B cell (primary cell): ENCODE results near the gene SMIM22. TPM values are rescaled to one million over a fixed set of nuclear protein-coding genes. Genes with fewer than 3 reads are reported as not detected.
A peak's percentile ranks its signal among the peaks of the same experiment; 100 is the strongest.

Experiments used
- ATAC-seq: fragments of 200-7000 bp; cut with Tn5 transposase; one replicate; pipeline ENCODE4 v1.10.0; 2021; ENCODE audit warnings: low read depth, mild to moderate bottlenecking, moderate number of reproducible peaks, moderate library complexity
- CTCF ChIA-PET: fragments of 350-600 bp; sonication (Branson Sonifier 250); formaldehyde crosslinking; loops from one replicate; lab custom pipeline; 2021; ENCODE audit warnings: antibody characterized with exemption, inconsistent platforms; lab: Charles Lee
- POLR2A ChIA-PET: fragments of 350-600 bp; sonication (Branson Sonifier 250); formaldehyde crosslinking; loops from one replicate; lab custom pipeline; 2021; ENCODE audit warnings: antibody characterized with exemption; lab: Charles Lee
- DNase-seq: peaks from one replicate; pipeline ENCODE4 v3.0.0; 2013
- H2AFZ ChIP-seq: 2 replicates; pipeline ENCODE4 v1.6.1; 2012; ENCODE audit warnings: mild to moderate bottlenecking, low read depth, low read length; ENCODE audit not compliant: insufficient read depth, poor library complexity, severe bottlenecking
- H3K27ac ChIP-seq, 2 donors: 1 replicate in 1 of 2; 2 replicates in 1 of 2; pipeline ENCODE4 v1.5.1; 2012 to 2013; ENCODE audit warnings: low read length in 2 of 2, mild to moderate bottlenecking in 2 of 2, moderate library complexity in 1 of 2
- H3K27me3 ChIP-seq, 4 experiments: fragments of 200-600 bp in 1 of 4; sonication (generic) in 1 of 4; replicated peaks in 1 of 4; 1 replicate in 2 of 4; 2 replicates in 2 of 4; pipeline versions ENCODE4 v1.6.1 to v1.7.0; 2013 to 2016; ENCODE audit warnings: low read length in 3 of 4, mild to moderate bottlenecking in 2 of 4, mixed read lengths in 1 of 4, moderate library complexity in 1 of 4; ENCODE audit not compliant: insufficient read depth in 4 of 4, control insufficient read depth in 3 of 4; ENCODE audit errors: control extremely low read depth in 1 of 4
- H3K36me3 ChIP-seq, 2 experiments: replicated peaks in 1 of 2; 1 replicate in 1 of 2; 2 replicates in 1 of 2; pipeline versions ENCODE4 v1.6.1 to v1.7.1; 2013; ENCODE audit warnings: low read length in 1 of 2; ENCODE audit not compliant: insufficient read depth in 2 of 2, control insufficient read depth in 1 of 2; ENCODE audit errors: control extremely low read depth in 1 of 2, extremely low read depth in 1 of 2
- H3K4me1 ChIP-seq, 2 donors: fragments of 200-600 bp in 1 of 2; sonication (generic) in 1 of 2; 1 replicate in 1 of 2; 2 replicates in 1 of 2; pipeline versions ENCODE4 v1.5.1 to v1.6.1; 2013 to 2017; ENCODE audit warnings: low read length in 2 of 2; ENCODE audit not compliant: control insufficient read depth in 2 of 2, insufficient read depth in 2 of 2
- H3K4me2 ChIP-seq: replicated peaks from 2 replicates; pipeline ENCODE3; 2012; ENCODE audit warnings: mild to moderate bottlenecking, low read depth, low read length; ENCODE audit not compliant: poor library complexity, severe bottlenecking
- H3K4me3 ChIP-seq, 5 experiments: fragments of 200-600 bp in 1 of 5; sonication (generic) in 1 of 5; 1 replicate in 3 of 5; 2 replicates in 2 of 5; pipeline versions ENCODE4 v1.5.1 to v1.7.0; 2011 to 2016; ENCODE audit warnings: low read length in 4 of 5, mild to moderate bottlenecking in 4 of 5, low read depth in 2 of 5, control low read depth in 1 of 5, moderate library complexity in 1 of 5; ENCODE audit not compliant: insufficient read depth in 1 of 5; ENCODE audit errors: control extremely low read depth in 1 of 5, extremely low read depth in 1 of 5
- H3K79me2 ChIP-seq: fragments of 200-600 bp; sonication (generic); one replicate; pipeline ENCODE4 v1.6.0; 2016; ENCODE audit warnings: low read length; ENCODE audit not compliant: control insufficient read depth, insufficient read depth
- H3K9ac ChIP-seq: fragments of 200-600 bp; sonication (generic); 2 replicates; pipeline ENCODE4 v1.6.1; 2017; ENCODE audit warnings: mild to moderate bottlenecking, low read length, moderate library complexity
- H3K9me3 ChIP-seq, 3 donors: one replicate each; pipeline versions ENCODE4 v1.6.1 to v1.7.1; 2013; ENCODE audit warnings: low read length in 2 of 3; ENCODE audit not compliant: control insufficient read depth in 2 of 3, insufficient read depth in 1 of 3; ENCODE audit errors: control extremely low read depth in 1 of 3
- H4K20me1 ChIP-seq: 2 replicates; pipeline ENCODE4 v1.6.0; 2012; ENCODE audit warnings: mild to moderate bottlenecking, low read length; ENCODE audit not compliant: insufficient read depth, control insufficient read depth, poor library complexity, severe bottlenecking
- H3K27ac Mint-ChIP-seq: one replicate; pipeline ENCODE4 v1.8.0; 2021; ENCODE audit warnings: mixed read lengths
- H3K27me3 Mint-ChIP-seq: one replicate; pipeline ENCODE4 v1.8.0; 2021; ENCODE audit warnings: mixed read lengths
- H3K4me1 Mint-ChIP-seq: one replicate; pipeline ENCODE4 v1.8.0; 2021; ENCODE audit warnings: mixed read lengths
- H3K4me3 Mint-ChIP-seq: one replicate; pipeline ENCODE4 v1.8.0; 2021; ENCODE audit warnings: mixed read lengths
- H3K9me3 Mint-ChIP-seq: one replicate; pipeline ENCODE4 v1.8.0; 2022; ENCODE audit warnings: mixed read lengths; ENCODE audit not compliant: insufficient read depth
- EZH2 ChIP-seq: IDR thresholded peaks from 2 replicates; pipeline ENCODE4 v1.6.1; 2012; ENCODE audit warnings: borderline replicate concordance, low read depth, mild to moderate bottlenecking, moderate library complexity, low read length; ENCODE audit not compliant: insufficient read depth, poor library complexity, severe bottlenecking
- WGBS: methylation state at CpG from one replicate; pipeline ENCODE4 v1.1.5; 2013; ENCODE audit warnings: missing lambda C conversion rate; ENCODE audit not compliant: insufficient coverage; 5-methylcytosine and 5-hydroxymethylcytosine counted together
- intact Hi-C: fragments of 100-400 bp; cut with micrococcal nuclease; formaldehyde crosslinking; loops from one replicate; pipeline ENCODE4 v1.10.0; 2022
- polyA plus RNA-seq: library from polyadenylated mRNA; depleted of rRNA; stranded (reverse); fragments of >200 nt; gene quantifications from 2 replicates; pipeline ENCODE4 v1.2.3, GENCODE V29; 2012
- total RNA-seq, 2 donors: library from RNA; stranded (reverse); fragments of 120-200 nt in 1 of 2; gene quantifications; 1 replicate in 1 of 2; 2 replicates in 1 of 2; pipeline versions ENCODE4 v1.2.3 to v1.2.4, GENCODE V29; 2013 to 2022
- TF ChIP-seq, protein P1 (sequence below): fragments of 200-600 bp; IDR thresholded peaks from one replicate; pipeline ENCODE4 v1.8.0; 2022; ENCODE audit warnings: antibody characterized with exemption, mild to moderate bottlenecking

SMIM22 gene
- total and polyA plus RNA-seq, 2 donors (not counting 1 experiment from before 2014, with no cell fraction given): not detected

DNA sequence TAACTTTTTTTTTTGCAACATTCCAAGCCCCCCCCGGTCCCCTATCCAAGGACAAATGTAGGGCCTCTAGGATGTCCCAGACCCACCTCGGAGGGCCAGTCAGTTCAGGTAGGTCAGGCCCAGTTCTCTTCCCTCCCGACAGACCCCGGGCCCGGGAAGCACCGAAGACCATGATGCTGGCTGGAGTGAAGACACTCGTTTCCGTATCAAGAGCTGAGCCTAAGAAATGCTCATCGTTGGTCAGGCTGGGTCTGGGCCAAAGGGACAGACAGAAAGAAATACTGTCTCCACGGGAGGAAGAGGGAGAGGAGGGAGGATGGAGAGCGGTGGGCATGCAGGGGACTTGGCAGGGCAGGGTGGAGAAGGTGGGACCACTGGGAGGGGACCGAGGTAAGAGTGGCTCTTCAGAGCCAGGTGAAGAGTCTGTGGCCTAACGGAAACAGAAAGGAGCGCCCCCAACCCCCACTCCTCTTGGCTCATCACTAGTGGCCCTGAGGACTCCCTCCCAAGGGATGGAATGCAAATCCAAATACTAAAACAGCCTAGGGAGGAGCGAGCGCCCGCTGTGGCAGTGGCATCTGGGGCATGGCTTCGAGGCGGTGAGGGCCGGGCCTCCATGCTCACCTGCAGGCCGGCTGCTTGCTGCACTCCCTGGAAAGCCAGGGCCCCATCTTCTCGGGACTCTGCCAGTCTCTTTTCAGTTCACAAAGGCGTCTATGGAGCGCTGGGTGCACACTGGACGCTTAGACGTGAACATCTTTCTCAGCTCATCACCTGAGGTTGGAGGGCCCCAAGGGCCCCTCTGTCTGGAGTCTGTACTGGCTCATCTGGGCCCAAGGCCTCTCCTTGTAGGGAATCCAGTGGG, 9.0 kb downstream of the SMIM22 start:
- no peak for ATAC-seq
- H3K36me3 ChIP-seq: peaks cover 1 to 20% of the 10 kb centered on the region in 2 experiments
- H3K9me3 ChIP-seq: no peaks in the 10 kb centered on the region
- H3K27me3 ChIP-seq: no peaks in the 10 kb centered on the region
- no peak overlapping the region for H3K27ac ChIP-seq
- intact Hi-C loops: loop anchor here (2.0 to 5.0 kb wide), 2 partner anchors 229 to 268 kb away; partner anchors contain the start of genes ALG1 and NAGPA
- no peak overlapping the region for H3K9ac ChIP-seq
- H3K4me3 Mint-ChIP-seq: peak overlapping the region; percentile 52
- ChIA-PET CTCF (interaction anchor here (1.2 kb wide), 1 partner anchor 8 kb away, joined by 3 read pairs; no protein-coding TSS in a partner anchor), POLR2A (interaction anchor here (1.5 kb wide), 1 partner anchor 44 kb away, joined by 6 read pairs; no protein-coding TSS in a partner anchor)
- no peak overlapping the region for H2AFZ ChIP-seq
- peaks cover 26 to 27% of the 10 kb centered on the region in 2 donors for H3K4me1 ChIP-seq
- 93% methylated on average over 19 of the region's 26 CpGs for WGBS
- peaks cover 21% of the 10 kb centered on the region for H3K4me1 Mint-ChIP-seq
- no peaks in the 10 kb centered on the region for H3K79me2 ChIP-seq
- no peak for TF ChIP-seq EZH2
- TF ChIP-seq, protein P1, sequence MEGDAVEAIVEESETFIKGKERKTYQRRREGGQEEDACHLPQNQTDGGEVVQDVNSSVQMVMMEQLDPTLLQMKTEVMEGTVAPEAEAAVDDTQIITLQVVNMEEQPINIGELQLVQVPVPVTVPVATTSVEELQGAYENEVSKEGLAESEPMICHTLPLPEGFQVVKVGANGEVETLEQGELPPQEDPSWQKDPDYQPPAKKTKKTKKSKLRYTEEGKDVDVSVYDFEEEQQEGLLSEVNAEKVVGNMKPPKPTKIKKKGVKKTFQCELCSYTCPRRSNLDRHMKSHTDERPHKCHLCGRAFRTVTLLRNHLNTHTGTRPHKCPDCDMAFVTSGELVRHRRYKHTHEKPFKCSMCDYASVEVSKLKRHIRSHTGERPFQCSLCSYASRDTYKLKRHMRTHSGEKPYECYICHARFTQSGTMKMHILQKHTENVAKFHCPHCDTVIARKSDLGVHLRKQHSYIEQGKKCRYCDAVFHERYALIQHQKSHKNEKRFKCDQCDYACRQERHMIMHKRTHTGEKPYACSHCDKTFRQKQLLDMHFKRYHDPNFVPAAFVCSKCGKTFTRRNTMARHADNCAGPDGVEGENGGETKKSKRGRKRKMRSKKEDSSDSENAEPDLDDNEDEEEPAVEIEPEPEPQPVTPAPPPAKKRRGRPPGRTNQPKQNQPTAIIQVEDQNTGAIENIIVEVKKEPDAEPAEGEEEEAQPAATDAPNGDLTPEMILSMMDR: no peak
- no peak for DNase-seq
- no peaks in the 10 kb centered on the region for H3K9me3 Mint-ChIP-seq
- no peak overlapping the region for H3K4me3 ChIP-seq
- no peaks in the 10 kb centered on the region for H4K20me1 ChIP-seq
- H3K4me2 ChIP-seq: no peak overlapping the region
- H3K27me3 Mint-ChIP-seq: no peaks in the 10 kb centered on the region
- H3K27ac Mint-ChIP-seq: peak overlapping the region; percentile 18

DNA sequence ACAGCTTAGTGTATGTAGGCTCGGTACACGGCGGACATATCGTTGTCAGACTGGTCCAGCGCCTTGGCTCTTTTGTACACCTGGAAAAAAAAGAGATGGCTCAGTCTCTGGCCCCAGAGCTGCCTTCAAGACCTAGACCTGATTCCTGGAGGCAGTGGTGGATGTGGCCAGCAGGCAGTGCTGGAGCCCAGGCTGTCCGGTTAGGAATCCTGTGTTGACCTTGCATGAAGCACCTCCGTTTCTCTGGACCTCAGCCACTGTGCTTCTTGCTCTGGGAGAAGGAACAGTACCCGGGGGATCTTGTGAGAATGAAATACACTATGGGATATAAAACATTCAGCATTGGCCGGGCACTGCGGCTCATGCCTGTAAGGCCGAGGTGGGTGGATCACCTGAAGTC, 10.1 kb downstream of the SMIM22 start:
- Histone ChIP-seq H3K9ac (no peak overlapping the region), H3K9me3 (no peaks in the 10 kb centered on the region), H4K20me1 (no peaks in the 10 kb centered on the region), H3K4me2 (no peak overlapping the region), H3K4me1 (peaks cover 23% of the 10 kb centered on the region in 2 donors), H3K79me2 (no peaks in the 10 kb centered on the region), H3K27ac (no peak overlapping the region), H2AFZ (no peak overlapping the region), H3K27me3 (no peaks in the 10 kb centered on the region), H3K4me3 (no peak overlapping the region), H3K36me3 (peaks cover 1 to 24% of the 10 kb centered on the region in 2 experiments)
- Mint-ChIP-seq H3K9me3 (no peaks in the 10 kb centered on the region), H3K4me3 (no peak overlapping the region), H3K4me1 (peaks cover 20% of the 10 kb centered on the region), H3K27ac (no peak overlapping the region), H3K27me3 (no peaks in the 10 kb centered on the region)
- 96% methylated on average over 11 of the region's 11 CpGs for WGBS
- no peak for DNase-seq
- no peak for ATAC-seq
- intact Hi-C loops: no loop called here
- TF ChIP-seq, protein P1: no peak
- TF ChIP-seq EZH2: no peak
- ChIA-PET POLR2A (no interaction called here), CTCF (no interaction called here)
